ENCODE results near the gene COTL1. TPM values are rescaled to one million over a fixed set of nuclear protein-coding genes. Genes with fewer than 3 reads are reported as not detected.

COTL1 gene
- total and polyA plus RNA-seq, 2 of the 13 experiments (the other 11 are each of a cell fraction or from before 2014, with no cell fraction given): 8.7 to 16.9 TPM

DNA sequence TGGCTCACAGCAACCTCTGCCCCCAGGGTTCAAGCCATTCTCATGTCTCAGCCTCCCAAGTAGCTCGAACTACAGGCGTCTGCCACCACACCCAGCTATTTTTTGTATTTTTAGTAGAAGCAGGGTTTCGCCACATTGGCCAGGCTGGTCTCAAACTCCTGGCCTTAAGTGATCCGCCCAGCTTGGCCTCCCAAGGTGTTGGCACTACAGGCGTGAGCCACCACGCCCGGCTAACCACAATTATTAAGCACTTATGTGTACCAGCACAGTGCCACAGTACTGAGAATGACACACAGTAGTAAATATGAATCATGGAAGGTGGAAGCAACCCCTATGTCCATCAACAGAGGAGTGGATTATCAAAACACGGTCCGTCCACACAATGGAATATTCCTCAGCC is 49.8 kb downstream of the COTL1 start:
- Histone ChIP-seq H2AFZ (ENCODE audit: low read length) (no peak overlapping the region), H3K9ac (ENCODE audit: insufficient read depth, low read depth, low read length) (no peak overlapping the region), H3K4me2 (ENCODE audit: low read depth, low read length) (no peak overlapping the region), H3K27ac (ENCODE audit: extremely low read length, insufficient read depth, low read length) (no peak overlapping the region), H3K4me1 (ENCODE audit: insufficient read depth, low read length) (no peaks in the 10 kb centered on the region), H4K20me1 (ENCODE audit: insufficient read depth, low read length) (no peaks in the 10 kb centered on the region), H3K9me3 (ENCODE audit: low read length) (no peaks in the 10 kb centered on the region), H3K79me2 (ENCODE audit: insufficient read depth, low read length) (no peaks in the 10 kb centered on the region), H3K4me3 (replicated peaks in 1 of 3; ENCODE audit: insufficient read depth in 1 of 3, low read depth in 2 of 3, low read length in 3 of 3) (no peak overlapping the region), H3K27me3 (ENCODE audit: control insufficient read depth in 1 of 2, insufficient read depth in 2 of 2, low read length in 2 of 2) (no peaks in the 10 kb centered on the region), H3K36me3 (replicated peaks in 1 of 2; ENCODE audit: control insufficient read depth in 1 of 2, insufficient read depth in 2 of 2, low read length in 2 of 2) (0 out of 5 replicates have a peak, but pooled peaks cover 0 to 2% of the 10 kb centered on the region in 2 experiments)
- ATAC-seq: no peak
- ChIA-PET CTCF (ENCODE audit: low intra/inter-chr PET ratio, low total read pairs) (no interaction called here), POLR2A (no interaction called here)
- intact Hi-C loops (cut with micrococcal nuclease; ENCODE audit: unreplicated experiment): no loop called here
- in situ Hi-C loops (cut with HindIII; ENCODE audit: extremely low pct_ligation_motif_present, low pct_unique_long_range_greater_than_20kb): no loop called here
- WGBS (ENCODE audit: low lambda C conversion rate): 96% methylated on average over 9 of the region's 9 CpGs
- BruUV-seq (replicated peaks): no TSS peak
- DNase-seq (ENCODE audit: low spot score): no peak
- no peak for FAIRE-seq
- TF ChIP-seq MTF2 (CRISPR knock-in tag; IDR thresholded peaks at IDR 0.05; ENCODE audit: borderline replicate concordance): no peak
- TF ChIP-seq GABPB1 (CRISPR knock-in tag; IDR thresholded peaks at IDR 0.05): no peak
- no peak for TF ChIP-seq ZNF432 (CRISPR knock-in tag; IDR thresholded peaks at IDR 0.05; ENCODE audit: borderline replicate concordance)
- TF ChIP-seq ZNF619 (CRISPR knock-in tag; IDR thresholded peaks at IDR 0.05): no peak
- TF ChIP-seq CHD4 (IDR thresholded peaks at IDR 0.05; ENCODE audit: borderline replicate concordance, low read length): no peak
- no peak for TF ChIP-seq ZNF761 (CRISPR knock-in tag; conservative IDR thresholded peaks at IDR 0.05)
- TF ChIP-seq, protein P1, sequence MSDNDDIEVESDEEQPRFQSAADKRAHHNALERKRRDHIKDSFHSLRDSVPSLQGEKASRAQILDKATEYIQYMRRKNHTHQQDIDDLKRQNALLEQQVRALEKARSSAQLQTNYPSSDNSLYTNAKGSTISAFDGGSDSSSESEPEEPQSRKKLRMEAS (IDR thresholded peaks at IDR 0.05): no peak
- TF ChIP-seq, protein P2, sequence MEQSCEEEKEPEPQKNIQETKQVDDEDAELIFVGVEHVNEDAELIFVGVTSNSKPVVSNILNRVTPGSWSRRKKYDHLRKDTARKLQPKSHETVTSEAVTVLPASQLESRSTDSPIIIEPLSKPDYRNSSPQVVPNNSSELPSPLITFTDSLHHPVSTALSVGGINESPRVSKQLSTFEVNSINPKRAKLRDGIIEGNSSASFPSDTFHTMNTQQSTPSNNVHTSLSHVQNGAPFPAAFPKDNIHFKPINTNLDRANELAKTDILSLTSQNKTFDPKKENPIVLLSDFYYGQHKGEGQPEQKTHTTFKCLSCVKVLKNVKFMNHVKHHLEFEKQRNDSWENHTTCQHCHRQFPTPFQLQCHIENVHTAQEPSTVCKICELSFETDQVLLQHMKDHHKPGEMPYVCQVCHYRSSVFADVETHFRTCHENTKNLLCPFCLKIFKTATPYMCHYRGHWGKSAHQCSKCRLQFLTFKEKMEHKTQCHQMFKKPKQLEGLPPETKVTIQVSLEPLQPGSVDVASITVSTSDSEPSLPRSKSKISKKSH (CRISPR knock-in tag; IDR thresholded peaks at IDR 0.05; ENCODE audit: borderline replicate concordance): no peak
- no peak for TF ChIP-seq KDM2A (CRISPR knock-in tag; IDR thresholded peaks at IDR 0.05; ENCODE audit: borderline replicate concordance, low read depth)
- no peak for TF ChIP-seq RORA (CRISPR knock-in tag; IDR thresholded peaks at IDR 0.05)
- TF ChIP-seq, protein P3, sequence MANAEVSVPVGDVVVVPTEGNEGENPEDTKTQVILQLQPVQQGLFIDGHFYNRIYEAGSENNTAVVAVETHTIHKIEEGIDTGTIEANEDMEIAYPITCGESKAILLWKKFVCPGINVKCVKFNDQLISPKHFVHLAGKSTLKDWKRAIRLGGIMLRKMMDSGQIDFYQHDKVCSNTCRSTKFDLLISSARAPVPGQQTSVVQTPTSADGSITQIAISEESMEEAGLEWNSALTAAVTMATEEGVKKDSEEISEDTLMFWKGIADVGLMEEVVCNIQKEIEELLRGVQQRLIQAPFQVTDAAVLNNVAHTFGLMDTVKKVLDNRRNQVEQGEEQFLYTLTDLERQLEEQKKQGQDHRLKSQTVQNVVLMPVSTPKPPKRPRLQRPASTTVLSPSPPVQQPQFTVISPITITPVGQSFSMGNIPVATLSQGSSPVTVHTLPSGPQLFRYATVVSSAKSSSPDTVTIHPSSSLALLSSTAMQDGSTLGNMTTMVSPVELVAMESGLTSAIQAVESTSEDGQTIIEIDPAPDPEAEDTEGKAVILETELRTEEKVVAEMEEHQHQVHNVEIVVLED (CRISPR knock-in tag; IDR thresholded peaks at IDR 0.05; ENCODE audit: borderline replicate concordance): no peak
